ENCODE data around the gene LIME1.
A peak's percentile ranks its signal among the peaks of the same experiment; 100 is the strongest.

LIME1 gene

GRCh38 chr20:63690898-63691710 is 45.4 kb upstream of the LIME1 start:
- TF ChIP-seq CTCF (IDR thresholded peaks at IDR 0.05) (no peak), ZFX (IDR thresholded peaks at IDR 0.05; ENCODE audit: borderline replicate concordance) (no peak)
- peak overlapping the region; percentile 42 for H3K27ac ChIP-seq

- TF ChIP-seq CTCF (IDR thresholded peaks at IDR 0.05) (no peak), ZFX (IDR thresholded peaks at IDR 0.05; ENCODE audit: borderline replicate concordance) (no peak)
- peak overlapping the region; percentile 42 for H3K27ac ChIP-seq
These were observed 44.6 kb upstream of the LIME1 start for GRCh38 chr20:63691711-63692435.

- H3K27ac ChIP-seq, result peak overlapping the region; percentile 42
These were observed 43.9 kb upstream of the LIME1 start for GRCh38 chr20:63692436-63693082.

GRCh38 chr20:63693083-63693732 is 43.3 kb upstream of the LIME1 start:
- peak overlapping the region; percentile 42; the same call in 1 of the 2 replicates for H3K27ac ChIP-seq
- TF ChIP-seq ZFX (IDR thresholded peaks at IDR 0.05; ENCODE audit: borderline replicate concordance) (no peak), CTCF (IDR thresholded peaks at IDR 0.05) (no peak)

More at GRCh38 chr20:63692436-63693082, 43.9 kb upstream of the LIME1 start:
- TF ChIP-seq ZFX (IDR thresholded peaks at IDR 0.05; ENCODE audit: borderline replicate concordance) (no peak), CTCF (IDR thresholded peaks at IDR 0.05) (no peak)

- no peak overlapping the region; the same call in 1 of the 2 replicates for H3K27ac ChIP-seq
- TF ChIP-seq CTCF (IDR thresholded peaks at IDR 0.05), result no peak
- no peak for TF ChIP-seq ZFX (IDR thresholded peaks at IDR 0.05; ENCODE audit: borderline replicate concordance)
These were observed 42.5 kb upstream of the LIME1 start for GRCh38 chr20:63693733-63694583.
